Astrocyte of the hippocampus (primary cell): ENCODE results near the gene MED8.

Source experiments
- DNase-seq: peaks from one replicate; pipeline ENCODE4 v3.0.0; 2011; ENCODE audit warnings: low read depth, low spot score

MED8 gene

DNA sequence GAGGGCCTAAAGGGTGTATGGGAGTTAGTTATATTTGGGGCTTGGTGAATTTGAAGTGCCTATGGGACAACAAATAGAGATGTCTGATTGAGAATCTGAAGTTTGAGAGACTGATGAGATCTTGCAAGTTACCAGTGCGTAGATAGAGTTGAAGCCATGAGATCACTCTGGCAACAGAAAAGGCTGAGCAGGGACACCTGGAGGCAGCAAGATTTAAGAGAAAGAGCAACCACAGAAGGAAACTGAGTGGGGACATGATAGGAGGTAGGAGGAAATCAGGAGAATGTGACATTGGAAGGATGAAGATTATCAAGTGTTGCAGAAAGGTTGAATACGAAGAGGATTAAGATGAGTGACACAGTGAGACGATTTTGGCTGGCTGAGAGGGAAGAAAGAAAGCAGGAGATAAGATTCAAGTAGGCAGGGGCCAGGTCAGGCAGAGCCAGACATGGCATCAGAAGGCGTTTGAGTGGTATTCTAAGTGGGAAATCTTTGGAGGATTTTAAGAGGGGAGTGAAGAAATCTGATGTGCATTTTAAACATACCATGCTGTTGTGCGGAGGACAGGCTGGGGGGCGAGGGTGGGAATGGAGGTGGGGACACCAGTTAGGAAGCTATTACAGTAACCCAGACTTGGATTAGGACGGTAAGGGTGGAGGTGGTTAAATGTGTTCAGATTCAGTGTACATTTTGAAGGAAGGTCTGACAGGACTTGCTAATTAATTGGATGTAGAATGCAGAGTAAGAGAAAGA lies 55.0 kb downstream of the MED8 start:
- no peak for DNase-seq
